CD14-positive monocyte (primary cell): ENCODE results near the gene TXNDC11. TPM values are rescaled to one million over a fixed set of nuclear protein-coding genes. Genes with fewer than 3 reads are reported as not detected.

Source experiments
- DNase-seq, 3 donors: peaks; one replicate each; pipeline ENCODE4 v3.0.0-alpha.2; 2011 to 2022
- H2AFZ ChIP-seq: 2 replicates; pipeline ENCODE4 v1.6.0; 2012; ENCODE audit warnings: mild to moderate bottlenecking, low read depth, low read length, inconsistent platforms; ENCODE audit not compliant: insufficient read depth, poor library complexity, severe bottlenecking
- H3K27ac ChIP-seq, 2 donors: 1 replicate in 1 of 2; 2 replicates in 1 of 2; pipeline ENCODE4 v1.5.1; 2012 to 2013; ENCODE audit warnings: low read length in 2 of 2, control low read depth in 1 of 2, inconsistent platforms in 1 of 2, low read depth in 1 of 2, mild to moderate bottlenecking in 1 of 2
- H3K27me3 ChIP-seq, 2 donors: one replicate each; pipeline versions ENCODE4 v1.6.0 to v1.6.1; 2011 to 2013; ENCODE audit warnings: low read length in 2 of 2; ENCODE audit not compliant: control insufficient read depth in 2 of 2, insufficient read depth in 2 of 2
- H3K36me3 ChIP-seq, 2 donors: replicated peaks in 1 of 2; 1 replicate in 1 of 2; 2 replicates in 1 of 2; pipeline versions ENCODE4 v1.5.1 to v1.6.1; 2012 to 2013; ENCODE audit warnings: low read length in 2 of 2, control low read depth in 1 of 2, inconsistent platforms in 1 of 2, mild to moderate bottlenecking in 1 of 2; ENCODE audit not compliant: insufficient read depth in 2 of 2, control insufficient read depth in 1 of 2
- H3K4me1 ChIP-seq, 2 donors: 1 replicate in 1 of 2; 2 replicates in 1 of 2; pipeline versions ENCODE4 v1.5.1 to v1.6.1; 2012 to 2013; ENCODE audit warnings: low read length in 2 of 2, control low read depth in 1 of 2, inconsistent platforms in 1 of 2, mild to moderate bottlenecking in 1 of 2, moderate library complexity in 1 of 2; ENCODE audit not compliant: insufficient read depth in 2 of 2, control insufficient read depth in 1 of 2
- H3K4me2 ChIP-seq: replicated peaks from 2 replicates; pipeline ENCODE3; 2012; ENCODE audit warnings: low read length, moderate library complexity, mild to moderate bottlenecking; ENCODE audit not compliant: poor library complexity, severe bottlenecking; ENCODE audit errors: extremely low read depth
- H3K4me3 ChIP-seq, 3 experiments: fragments of 200-600 bp in 1 of 3; sonication (generic) in 1 of 3; replicated peaks in 1 of 3; 1 replicate in 2 of 3; 2 replicates in 1 of 3; pipeline ENCODE4 v1.5.1; 2011 to 2013; ENCODE audit warnings: low read length in 3 of 3, mild to moderate bottlenecking in 3 of 3, control low read depth in 2 of 3, low read depth in 2 of 3, inconsistent platforms in 1 of 3, moderate library complexity in 1 of 3
- H3K79me2 ChIP-seq: 2 replicates; pipeline ENCODE4 v1.6.0; 2012; ENCODE audit warnings: mild to moderate bottlenecking, control low read depth, inconsistent platforms, low read length, moderate library complexity; ENCODE audit not compliant: insufficient read depth
- H3K9ac ChIP-seq: 2 replicates; pipeline ENCODE4 v1.6.0; 2017; ENCODE audit warnings: low read length, mild to moderate bottlenecking; ENCODE audit not compliant: insufficient read depth, poor library complexity, severe bottlenecking
- H3K9me3 ChIP-seq, 2 donors: replicated peaks in 1 of 2; 1 replicate in 1 of 2; 2 replicates in 1 of 2; pipeline versions ENCODE4 v1.5.1 to v1.6.1; 2012 to 2013; ENCODE audit warnings: low read length in 2 of 2, control low read depth in 1 of 2; ENCODE audit not compliant: control insufficient read depth in 1 of 2, insufficient read depth in 1 of 2
- H4K20me1 ChIP-seq: 2 replicates; pipeline ENCODE4 v1.6.0; 2012; ENCODE audit warnings: mild to moderate bottlenecking, low read length, control low read depth, moderate library complexity; ENCODE audit not compliant: insufficient read depth
- H3K27ac Mint-ChIP-seq, 7 donors: one replicate each; pipeline ENCODE4 v1.8.0; 2020; ENCODE audit warnings: mild to moderate bottlenecking in 7 of 7, mixed read lengths in 7 of 7, moderate library complexity in 6 of 7, inconsistent platforms in 2 of 7
- H3K27me3 Mint-ChIP-seq, 3 donors: one replicate each; pipeline ENCODE4 v1.8.0; 2021 to 2022; ENCODE audit warnings: low read depth in 3 of 3, mild to moderate bottlenecking in 3 of 3, mixed read lengths in 3 of 3, moderate library complexity in 3 of 3, inconsistent platforms in 1 of 3
- H3K36me3 Mint-ChIP-seq, 2 donors: one replicate each; pipeline ENCODE4 v1.8.0; 2020; ENCODE audit warnings: mixed read lengths in 2 of 2, inconsistent platforms in 1 of 2, mild to moderate bottlenecking in 1 of 2
- H3K4me1 Mint-ChIP-seq: one replicate; pipeline ENCODE4 v1.8.0; 2020; ENCODE audit warnings: mild to moderate bottlenecking, mixed read lengths
- H3K4me3 Mint-ChIP-seq, 2 donors: one replicate each; pipeline ENCODE4 v1.8.0; 2020; ENCODE audit warnings: mild to moderate bottlenecking in 2 of 2, mixed read lengths in 2 of 2, moderate library complexity in 1 of 2
- H3K9me3 Mint-ChIP-seq, 7 donors: one replicate each; pipeline ENCODE4 v1.8.0; 2020 to 2022; ENCODE audit warnings: mixed read lengths in 7 of 7, mild to moderate bottlenecking in 6 of 7, moderate library complexity in 6 of 7, inconsistent platforms in 2 of 7
- CTCF ChIP-seq: fragments of 200-600 bp; IDR thresholded peaks from one replicate; pipeline ENCODE4 v1.8.0; 2022; ENCODE audit warnings: antibody characterized with exemption, mild to moderate bottlenecking
- WGBS: methylation state at CpG from one replicate; pipeline ENCODE4 v1.1.5; 2013; ENCODE audit warnings: missing lambda C conversion rate; ENCODE audit not compliant: insufficient coverage; 5-methylcytosine and 5-hydroxymethylcytosine counted together
- intact Hi-C, 2 donors: fragments of 100-400 bp; cut with micrococcal nuclease; formaldehyde crosslinking; loops; one replicate each; pipeline versions ENCODE4 v1.15.0 to v1.15.1; 2023
- polyA plus RNA-seq, 3 donors: library from polyadenylated mRNA; depleted of rRNA in 1 of 3; unstranded in 2 of 3; stranded (reverse) in 1 of 3; fragments of 300-500 nt in 2 of 3; fragments of >200 nt in 1 of 3; fragmentation: Illumina TruSeq in 2 of 3; gene quantifications; 1 replicate in 2 of 3; 2 replicates in 1 of 3; pipeline ENCODE4 v1.2.3, GENCODE V29; 2012 to 2021

TXNDC11 gene
- polyA plus RNA-seq, 3 donors, result 32.9 to 60.0 (median 40.6) TPM

- no peaks in the 10 kb centered on the region for H3K79me2 ChIP-seq
- H3K9ac ChIP-seq, result no peak overlapping the region
- 93% methylated on average over 8 of the region's 8 CpGs for WGBS
- H3K27me3 Mint-ChIP-seq, result peaks cover 2 to 15% (median 14%) of the 10 kb centered on the region in 3 donors
- no peak overlapping the region for H3K4me3 ChIP-seq
- no peaks in the 10 kb centered on the region for H3K36me3 ChIP-seq
- H4K20me1 ChIP-seq, result no peaks in the 10 kb centered on the region
- no peak for DNase-seq
- no peak overlapping the region for H3K4me3 Mint-ChIP-seq
- peaks cover 0 to 2% (median 0%) of the 10 kb centered on the region in 7 donors for H3K9me3 Mint-ChIP-seq
- no peaks in the 10 kb centered on the region for H3K9me3 ChIP-seq
- H2AFZ ChIP-seq, result no peak overlapping the region
- no peak overlapping the region for H3K4me2 ChIP-seq
- no peaks in the 10 kb centered on the region for H3K4me1 Mint-ChIP-seq
- no peaks in the 10 kb centered on the region for H3K36me3 Mint-ChIP-seq
- H3K4me1 ChIP-seq, result no peaks in the 10 kb centered on the region
- no peak overlapping the region for H3K27ac ChIP-seq
- no peaks in the 10 kb centered on the region for H3K27me3 ChIP-seq
- TF ChIP-seq CTCF, result no peak
- intact Hi-C loops, result no loop called here
- H3K27ac Mint-ChIP-seq, result peak overlapping the region in 1 of 7 donors; percentile 11
Observed at GRCh38 chr16:11657556-11657955, 85.1 kb downstream of the TXNDC11 start.

GRCh38 chr16:11655655-11656054, 87.0 kb downstream of the TXNDC11 start:
- Histone ChIP-seq H3K9me3 (no peaks in the 10 kb centered on the region), H3K9ac (no peak overlapping the region), H3K36me3 (no peaks in the 10 kb centered on the region), H4K20me1 (no peaks in the 10 kb centered on the region), H3K27me3 (no peaks in the 10 kb centered on the region), H3K27ac (no peak overlapping the region), H2AFZ (no peak overlapping the region), H3K79me2 (no peaks in the 10 kb centered on the region), H3K4me2 (no peak overlapping the region), H3K4me3 (no peak overlapping the region), H3K4me1 (no peaks in the 10 kb centered on the region)
- WGBS, result 100% methylated on average over 1 of the region's 7 CpGs
- Mint-ChIP-seq H3K36me3 (no peaks in the 10 kb centered on the region), H3K27ac (peak overlapping the region in 1 of 7 donors; percentile 25), H3K4me3 (no peak overlapping the region), H3K4me1 (peaks cover 11% of the 10 kb centered on the region), H3K27me3 (peaks cover 4 to 21% (median 13%) of the 10 kb centered on the region in 3 donors), H3K9me3 (peaks cover 0 to 2% (median 0%) of the 10 kb centered on the region in 7 donors)
- no peak for TF ChIP-seq CTCF
- intact Hi-C loops, result no loop called here
- no peak for DNase-seq
